Panc1 (cell line): Measurements from ENCODE around the gene C2CD3.

Source experiments
- CTCF ChIP-seq: fragments of 450-650 bp; IDR thresholded peaks from 2 replicates; pipeline ENCODE4 v1.5.1; 2017; ENCODE audit warnings: mild to moderate bottlenecking
- POLR2AphosphoS5 ChIP-seq: IDR thresholded peaks from 2 replicates; pipeline ENCODE4 v1.6.1; 2012; ENCODE audit warnings: mild to moderate bottlenecking, low read depth, low read length, moderate library complexity
- REST ChIP-seq, 2 experiments: IDR thresholded peaks; 2 replicates each; pipeline ENCODE4 v1.6.1; 2011 to 2012; ENCODE audit warnings: low read depth in 2 of 2, control low read depth in 1 of 2, low read length in 1 of 2, mild to moderate bottlenecking in 1 of 2, moderate library complexity in 1 of 2; ENCODE audit not compliant: insufficient read depth in 1 of 2
- TCF7L2 ChIP-seq: IDR thresholded peaks from 2 replicates; pipeline ENCODE4 v1.6.1; 2011; ENCODE audit warnings: mild to moderate bottlenecking, low read depth, low read length, inconsistent platforms

GRCh38 chr11:74121804-74122203 lies 49.0 kb downstream of the C2CD3 start:
- no peak for TF ChIP-seq POLR2AphosphoS5
- no peak for TF ChIP-seq CTCF
- TF ChIP-seq REST (IDR thresholded peaks at IDR 0.05; ENCODE audit: insufficient read depth in 1 of 2, low read depth in 2 of 2, low read length in 1 of 2): no peak
- no peak for TF ChIP-seq TCF7L2
